GM23338 (cell line): ENCODE data around the gene DIP2C.

Experiments used
- EZH2 ChIP-seq: fragments of 200-600 bp; sonication (generic); IDR thresholded peaks from one replicate; pipeline ENCODE4 v1.8.0; 2017; ENCODE audit warnings: antibody characterized with exemption, mild to moderate bottlenecking, low read depth; ENCODE audit not compliant: unreplicated experiment
- EZH2phosphoT487 ChIP-seq: fragments of 200-600 bp; sonication (generic); IDR thresholded peaks from one replicate; pipeline ENCODE4 v1.8.1; 2018; ENCODE audit warnings: antibody characterized with exemption; ENCODE audit not compliant: unreplicated experiment
- NANOG ChIP-seq: IDR thresholded peaks from 2 replicates; pipeline ENCODE4 v1.6.1; 2016; ENCODE audit warnings: antibody characterized with exemption, borderline replicate concordance
- POLR2AphosphoS5 ChIP-seq: IDR thresholded peaks from 2 replicates; pipeline ENCODE4 v1.6.1; 2016; ENCODE audit warnings: antibody characterized with exemption, low read depth
- REST ChIP-seq: IDR thresholded peaks from one replicate; pipeline ENCODE4 v1.6.1; 2018; ENCODE audit warnings: antibody characterized with exemption; ENCODE audit not compliant: unreplicated experiment
- STAT1 ChIP-seq: IDR thresholded peaks from one replicate; pipeline ENCODE4 v1.6.1; 2016; ENCODE audit warnings: antibody characterized with exemption; ENCODE audit not compliant: unreplicated experiment
- TF ChIP-seq, protein P1 (sequence below), 2 experiments: fragments of 200-600 bp in 1 of 2; sonication (generic) in 1 of 2; conservative IDR thresholded peaks; 2 replicates each; pipeline versions ENCODE4 v1.5.1 to v1.6.1; 2016 to 2017; ENCODE audit warnings: antibody characterized with exemption in 2 of 2, low read depth in 2 of 2, mild to moderate bottlenecking in 2 of 2, moderate library complexity in 1 of 2

DNA sequence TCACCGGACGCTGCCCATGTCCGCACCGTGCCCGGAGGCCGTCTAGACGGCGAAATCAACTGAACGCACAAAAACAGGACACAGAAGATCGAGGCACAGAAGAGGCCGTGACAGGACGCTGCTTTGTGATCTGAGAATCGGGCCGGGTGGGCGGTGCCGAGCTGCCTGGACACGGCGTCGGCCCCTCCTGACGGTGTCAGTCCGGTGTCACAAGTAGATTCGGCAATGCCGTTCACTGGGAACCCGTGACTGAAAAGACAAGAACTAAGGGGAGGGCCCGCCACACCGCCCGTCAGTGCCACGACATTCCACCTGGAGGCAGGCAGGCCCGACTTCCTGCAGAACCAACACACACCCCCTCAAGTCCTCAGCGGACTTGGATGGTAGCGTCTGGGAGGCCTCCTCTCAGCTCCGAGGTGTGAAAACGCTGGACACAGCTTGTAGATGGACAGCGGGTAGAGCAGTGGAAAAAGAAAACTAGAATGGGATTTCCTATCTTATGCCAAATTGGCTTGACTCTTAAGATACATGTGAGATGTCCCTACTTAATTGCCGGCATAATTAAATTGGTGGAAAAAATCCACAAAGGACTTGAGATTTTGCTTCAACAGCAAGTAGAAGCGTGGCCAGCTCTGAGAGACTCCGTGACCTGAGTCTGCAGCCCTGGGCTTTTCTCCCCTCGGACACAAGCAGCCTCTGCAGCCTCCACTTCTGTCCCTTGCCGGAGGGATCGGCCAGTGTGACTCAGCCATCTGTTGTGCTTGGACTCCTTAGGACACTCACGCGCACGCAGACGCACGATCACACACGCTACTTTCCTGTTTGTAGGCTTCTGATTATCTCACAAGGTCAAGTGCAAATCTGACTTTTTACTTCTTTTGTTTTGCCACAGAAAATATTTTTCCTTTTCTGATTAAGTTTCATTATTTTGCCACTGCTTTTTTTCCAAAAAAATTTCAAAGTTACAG is 269.0 kb downstream of the DIP2C start:
- no peak for TF ChIP-seq REST
- TF ChIP-seq POLR2AphosphoS5 = no peak
- TF ChIP-seq, protein P1, sequence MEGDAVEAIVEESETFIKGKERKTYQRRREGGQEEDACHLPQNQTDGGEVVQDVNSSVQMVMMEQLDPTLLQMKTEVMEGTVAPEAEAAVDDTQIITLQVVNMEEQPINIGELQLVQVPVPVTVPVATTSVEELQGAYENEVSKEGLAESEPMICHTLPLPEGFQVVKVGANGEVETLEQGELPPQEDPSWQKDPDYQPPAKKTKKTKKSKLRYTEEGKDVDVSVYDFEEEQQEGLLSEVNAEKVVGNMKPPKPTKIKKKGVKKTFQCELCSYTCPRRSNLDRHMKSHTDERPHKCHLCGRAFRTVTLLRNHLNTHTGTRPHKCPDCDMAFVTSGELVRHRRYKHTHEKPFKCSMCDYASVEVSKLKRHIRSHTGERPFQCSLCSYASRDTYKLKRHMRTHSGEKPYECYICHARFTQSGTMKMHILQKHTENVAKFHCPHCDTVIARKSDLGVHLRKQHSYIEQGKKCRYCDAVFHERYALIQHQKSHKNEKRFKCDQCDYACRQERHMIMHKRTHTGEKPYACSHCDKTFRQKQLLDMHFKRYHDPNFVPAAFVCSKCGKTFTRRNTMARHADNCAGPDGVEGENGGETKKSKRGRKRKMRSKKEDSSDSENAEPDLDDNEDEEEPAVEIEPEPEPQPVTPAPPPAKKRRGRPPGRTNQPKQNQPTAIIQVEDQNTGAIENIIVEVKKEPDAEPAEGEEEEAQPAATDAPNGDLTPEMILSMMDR (conservative IDR thresholded peaks at IDR 0.05; ENCODE audit: low read depth in 2 of 2) = no peak
- no peak for TF ChIP-seq STAT1
- TF ChIP-seq EZH2phosphoT487 = no peak
- no peak for TF ChIP-seq EZH2
- TF ChIP-seq NANOG = no peak
